NCI-H526 treated with DMSO at 0.1 percent for 48 hours (cell line): ENCODE measurements around the gene WASF2.
"Not testable (repeated sequence)": the region's sequence is repeated elsewhere in the genome, so short reads cannot be mapped to it uniquely, and the experiment has no call there.

Experiments
- DNase-seq: peaks from one replicate; lab custom pipeline; 2025; lab: John Stamatoyannopoulos, UW

WASF2 gene

GRCh38 chr1:27418326-27419185 lies 71.4 kb downstream of the WASF2 start:
- no peak for DNase-seq

GRCh38 chr1:27417713-27418112 lies 72.3 kb downstream of the WASF2 start:
- no peak for DNase-seq

GRCh38 chr1:27416387-27417111 lies 73.4 kb downstream of the WASF2 start:
- DNase-seq, result peak; percentile 36

GRCh38 chr1:27414091-27414490 lies 75.9 kb downstream of the WASF2 start:
- DNase-seq, result no peak

- DNase-seq, result no peak
These were observed 77.0 kb downstream of the WASF2 start for GRCh38 chr1:27413004-27413403.

GRCh38 chr1:27412502-27412901 lies 77.5 kb downstream of the WASF2 start:
- DNase-seq, result no peak

- DNase-seq, result no peak
These were observed 79.3 kb downstream of the WASF2 start for GRCh38 chr1:27410709-27411108.

- no peak for DNase-seq
These were observed 80.3 kb downstream of the WASF2 start for GRCh38 chr1:27409669-27410068.

- DNase-seq, result no peak
These were observed 81.8 kb downstream of the WASF2 start for GRCh38 chr1:27408151-27408550.

GRCh38 chr1:27406791-27407190 lies 83.2 kb downstream of the WASF2 start:
- not testable (repeated sequence) for DNase-seq

GRCh38 chr1:27406362-27406680 lies 83.6 kb downstream of the WASF2 start:
- DNase-seq, result no peak

GRCh38 chr1:27405598-27406361 lies 84.2 kb downstream of the WASF2 start:
- not testable (repeated sequence) for DNase-seq

GRCh38 chr1:27405074-27405473 lies 84.9 kb downstream of the WASF2 start:
- no peak for DNase-seq

GRCh38 chr1:27403931-27404330 lies 86.0 kb downstream of the WASF2 start:
- DNase-seq, result no peak

- no peak for DNase-seq
These were observed 86.8 kb downstream of the WASF2 start for GRCh38 chr1:27403065-27403726.

- no peak for DNase-seq
These were observed 87.6 kb downstream of the WASF2 start for GRCh38 chr1:27402349-27402754.

- no peak for DNase-seq
These were observed 89.0 kb downstream of the WASF2 start for GRCh38 chr1:27400963-27401341.

- DNase-seq, result no peak
These were observed 89.6 kb downstream of the WASF2 start for GRCh38 chr1:27400082-27400962.

GRCh38 chr1:27399251-27400025 lies 90.5 kb downstream of the WASF2 start:
- no peak for DNase-seq

GRCh38 chr1:27398405-27399149 lies 91.4 kb downstream of the WASF2 start:
- no peak for DNase-seq
